HCT116 (cell line): ENCODE results near the gene CEMIP2. TPM values are rescaled to one million over a fixed set of nuclear protein-coding genes. Genes with fewer than 3 reads are reported as not detected.

ENCODE experiments used
- ATAC-seq: fragments of 200-7000 bp; cut with Tn5 transposase; 2 replicates; pipeline ENCODE4 v1.9.1; 2020; ENCODE audit warnings: mild to moderate bottlenecking, moderate library complexity
- BruUV-seq: library from RNA; stranded (reverse); fragments of 400-500 nt; replicated peaks from 2 replicates; lab custom pipeline; 2021; lab: Mats Ljungman, UMichigan
- CTCF ChIA-PET: fragments of 300-600 bp; sonication (Branson Sonifier 250); formaldehyde crosslinking; loops from one replicate; lab custom pipeline; 2021; ENCODE audit warnings: antibody characterized with exemption; lab: Charles Lee
- POLR2A ChIA-PET: fragments of 300-600, 350-600 bp; sonication (Branson Sonifier 250); formaldehyde crosslinking; loops from one replicate; lab custom pipeline; 2021; ENCODE audit warnings: antibody characterized with exemption; lab: Charles Lee
- RAD21 ChIA-PET, 2 experiments: fragments of 300-600 bp; sonication (Branson Sonifier 250); formaldehyde crosslinking; loops; one replicate each; lab custom pipeline; 2023; ENCODE audit warnings: low total read pairs in 2 of 2; ENCODE audit not compliant: uncharacterized antibody in 2 of 2, unreplicated experiment in 2 of 2, low non-redundant PET in 1 of 2; lab: Charles Lee
- DNase-seq: peaks from one replicate; pipeline ENCODE4 v3.0.0-alpha.2; 2010; ENCODE audit warnings: low read depth, low spot score
- H2AFZ ChIP-seq: fragments of 200-600 bp; shearing (Covaris generic), sonication (generic); 2 replicates; pipeline ENCODE4 v1.6.1; 2017; ENCODE audit warnings: low read depth, mixed run types, mixed read lengths, antibody characterized with exemption, low read length; ENCODE audit not compliant: poor library complexity, severe bottlenecking
- H3K27ac ChIP-seq: 2 replicates; pipeline ENCODE4 v1.5.1; 2012; ENCODE audit warnings: low read depth, low read length
- H3K27me3 ChIP-seq: fragments of 200-600 bp; sonication (generic); 2 replicates; pipeline ENCODE4 v1.6.1; 2016; ENCODE audit warnings: mixed run types, low read length, mixed read lengths; ENCODE audit not compliant: insufficient read depth
- H3K36me3 ChIP-seq, 2 experiments: fragments of 200-500 bp in 1 of 2; fragments of 200-600 bp in 1 of 2; sonication (Bioruptor generic) in 1 of 2; sonication (generic) in 1 of 2; 2 replicates each; pipeline versions ENCODE4 v1.5.1 to v1.6.1; 2014 to 2016; ENCODE audit warnings: low read length in 2 of 2, inconsistent platforms in 1 of 2, mixed read lengths in 1 of 2, mixed run types in 1 of 2; ENCODE audit not compliant: insufficient read depth in 2 of 2, control insufficient read depth in 1 of 2
- H3K4me1 ChIP-seq, 2 experiments: fragments of 200-600 bp in 1 of 2; sonication (generic) in 1 of 2; 2 replicates each; pipeline versions ENCODE4 v1.5.1 to v1.6.1; 2012 to 2017; ENCODE audit warnings: low read length in 2 of 2, inconsistent platforms in 1 of 2, mild to moderate bottlenecking in 1 of 2, mixed read lengths in 1 of 2, mixed run types in 1 of 2, moderate library complexity in 1 of 2; ENCODE audit not compliant: insufficient read depth in 2 of 2, control insufficient read depth in 1 of 2
- H3K4me2 ChIP-seq: fragments of 200-600 bp; sonication (generic); 2 replicates; pipeline ENCODE4 v1.6.1; 2017; ENCODE audit warnings: mixed run types, low read length, mixed read lengths
- H3K4me3 ChIP-seq, 2 experiments: fragments of 200-600 bp in 1 of 2; sonication (generic) in 1 of 2; replicated peaks in 1 of 2; 2 replicates each; pipeline ENCODE4 v1.5.1; 2011 to 2016; ENCODE audit warnings: low read length in 2 of 2, control low read depth in 1 of 2, low read depth in 1 of 2, mild to moderate bottlenecking in 1 of 2, mixed read lengths in 1 of 2, mixed run types in 1 of 2
- H3K79me2 ChIP-seq: fragments of 200-600 bp; sonication (generic); 2 replicates; pipeline ENCODE4 v1.6.1; 2017; ENCODE audit warnings: mild to moderate bottlenecking, mixed run types, low read length, moderate library complexity, mixed read lengths; ENCODE audit not compliant: insufficient read depth
- H3K9ac ChIP-seq: fragments of 200-600 bp; sonication (generic); 2 replicates; pipeline ENCODE4 v1.6.1; 2016; ENCODE audit warnings: low read length, mixed read lengths
- H3K9me2 ChIP-seq: fragments of 200-600 bp; sonication (generic), shearing (Covaris generic); 2 replicates; pipeline ENCODE4 v1.6.1; 2017; ENCODE audit warnings: mixed run types, mild to moderate bottlenecking, moderate library complexity; ENCODE audit not compliant: insufficient read depth
- H3K9me3 ChIP-seq, 2 experiments: fragments of 200-500 bp in 1 of 2; fragments of 200-600 bp in 1 of 2; sonication (Bioruptor generic) in 1 of 2; sonication (generic) in 1 of 2; 2 replicates each; pipeline ENCODE4 v1.6.1; 2014 to 2017; ENCODE audit warnings: low read length in 2 of 2, mixed read lengths in 2 of 2, inconsistent platforms in 1 of 2, low read depth in 1 of 2, mild to moderate bottlenecking in 1 of 2, mixed run types in 1 of 2, moderate library complexity in 1 of 2; ENCODE audit not compliant: control insufficient read depth in 1 of 2, insufficient read depth in 1 of 2
- H4K20me1 ChIP-seq: fragments of 200-600 bp; sonication (generic), shearing (Covaris generic); 2 replicates; pipeline ENCODE4 v1.6.1; 2017; ENCODE audit warnings: mixed run types, mild to moderate bottlenecking, moderate library complexity; ENCODE audit not compliant: insufficient read depth
- ATF3 ChIP-seq: IDR thresholded peaks from 2 replicates; pipeline ENCODE4 v1.6.1; 2012
- JUND ChIP-seq: IDR thresholded peaks from 2 replicates; pipeline ENCODE4 v1.6.1; 2012
- MAX ChIP-seq: IDR thresholded peaks from 2 replicates; pipeline ENCODE4 v1.6.1; 2012
- POLR2AphosphoS5 ChIP-seq: IDR thresholded peaks from 2 replicates; pipeline ENCODE4 v1.6.1; 2011; ENCODE audit warnings: mild to moderate bottlenecking, low read depth, low read length, moderate library complexity
- RAD21 ChIP-seq: IDR thresholded peaks from 2 replicates; pipeline ENCODE4 v1.6.1; 2012; ENCODE audit warnings: low read depth, mild to moderate bottlenecking
- SIN3A ChIP-seq: IDR thresholded peaks from 2 replicates; pipeline ENCODE4 v1.6.1; 2012; ENCODE audit warnings: low read depth
- SRF ChIP-seq: IDR thresholded peaks from 2 replicates; pipeline ENCODE4 v1.6.1; 2012; ENCODE audit warnings: low read depth
- TCF7L2 ChIP-seq: IDR thresholded peaks from 2 replicates; pipeline ENCODE4 v1.7.0; 2011; ENCODE audit warnings: borderline replicate concordance, inconsistent platforms; ENCODE audit not compliant: insufficient read depth, insufficient read length; ENCODE audit errors: extremely low read depth
- ZNF274 ChIP-seq: fragments of 200-500 bp; sonication (Bioruptor generic); IDR thresholded peaks from 2 replicates; pipeline ENCODE4 v1.6.1; 2014; ENCODE audit warnings: mild to moderate bottlenecking, low read depth, low read length, inconsistent platforms
- intact Hi-C: fragments of 100-400 bp; cut with micrococcal nuclease; formaldehyde crosslinking; loops from 2 replicates; pipeline ENCODE4 v1.10.0; 2022
- total RNA-seq: library from RNA; stranded (reverse); gene quantifications from one replicate; pipeline ENCODE4 v1.2.1, GENCODE V29; 2021; ENCODE audit not compliant: unreplicated experiment

The CEMIP2 gene
- total RNA-seq, 1 experiment from 2014 or later = 14.3 TPM

- intact Hi-C loops = loop anchor here (2.0 to 5.0 kb wide), 2 partner anchors 139 to 481 kb away; no protein-coding TSS in a partner anchor
- Histone ChIP-seq H4K20me1 (no peaks in the 10 kb centered on the region), H3K4me2 (peak overlapping the region; percentile 93), H3K9me3 (no peaks in the 10 kb centered on the region), H3K36me3 (no peaks in the 10 kb centered on the region), H2AFZ (no peak overlapping the region), H3K9ac (peak overlapping the region; percentile 67), H3K27ac (peak overlapping the region; percentile 79; the same call in 1 of the 2 replicates), H3K4me3 (peak overlapping the region; percentile 76 to 82), H3K9me2 (no peaks in the 10 kb centered on the region), H3K79me2 (peaks cover 21% of the 10 kb centered on the region), H3K4me1 (peaks cover 28 to 53% of the 10 kb centered on the region in 2 experiments), H3K27me3 (no peaks in the 10 kb centered on the region)
- POLR2A ChIA-PET = interaction anchor here (0.8 to 1.6 kb wide), 4 partner anchors 9 to 121 kb away, joined by 3 to 4 read pairs (median 4); no protein-coding TSS in a partner anchor
- DNase-seq = no peak
- RAD21 ChIA-PET = interaction anchor here (0.9 to 1.8 kb wide), 2 partner anchors 33 to 83 kb away, joined by 3 read pairs; no protein-coding TSS in a partner anchor
- TF ChIP-seq ATF3 (no peak), SIN3A (no peak), SRF (no peak), JUND (no peak), MAX (no peak), TCF7L2 (no peak), POLR2AphosphoS5 (no peak), RAD21 (no peak), ZNF274 (no peak)
- CTCF ChIA-PET = no interaction called here
- TSS peak; percentile 41 for BruUV-seq
- no peak for ATAC-seq
These were observed 464 bp downstream of the CEMIP2 start for GRCh38 chr9:71767776-71768321.
